ENCODE data around the gene CTTNBP2NL.

GRCh38 chr1:112371775-112372174 lies 24.2 kb upstream of the CTTNBP2NL start:
- TF ChIP-seq CTCF (IDR thresholded peaks at IDR 0.05) (no peak), POLR2A (IDR thresholded peaks at IDR 0.05) (no peak)

Data from right lobe of liver (tissue), 4 donors.